ENCODE results near the gene EDDM3A. TPM values are rescaled to one million over a fixed set of nuclear protein-coding genes. Genes with fewer than 3 reads are reported as not detected.

The EDDM3A gene
- total RNA-seq, 4 donors from 2014 or later: not detected

- no peak overlapping the region for H3K27ac ChIP-seq
- no peaks in the 10 kb centered on the region for H3K27me3 ChIP-seq
- H3K36me3 ChIP-seq: no peaks in the 10 kb centered on the region
- TF ChIP-seq POLR2A (IDR thresholded peaks at IDR 0.05) (no peak), EP300 (IDR thresholded peaks at IDR 0.05) (no peak), CTCF (IDR thresholded peaks at IDR 0.05) (no peak)
- H3K4me3 ChIP-seq: no peak overlapping the region
- WGBS, 2 donors: 81 to 89% methylated on average over 3 of the region's 3 CpGs
- no peak for DNase-seq (ENCODE audit: low spot score in 2 of 2)
- no peaks in the 10 kb centered on the region for H3K9me3 ChIP-seq
- no peaks in the 10 kb centered on the region for H3K4me1 ChIP-seq
Measured at GRCh38 chr14:20768593-20768892, 22.9 kb downstream of the EDDM3A start.

GRCh38 chr14:20769421-20769820 is 23.7 kb downstream of the EDDM3A start:
- H3K4me3 ChIP-seq: no peak overlapping the region
- H3K9me3 ChIP-seq: no peaks in the 10 kb centered on the region
- WGBS, 2 donors: 59 to 66% methylated on average over 3 of the region's 3 CpGs
- no peaks in the 10 kb centered on the region for H3K27me3 ChIP-seq
- DNase-seq (ENCODE audit: low spot score in 2 of 2): no peak
- H3K27ac ChIP-seq: no peak overlapping the region
- no peaks in the 10 kb centered on the region for H3K4me1 ChIP-seq
- no peaks in the 10 kb centered on the region for H3K36me3 ChIP-seq
- TF ChIP-seq EP300 (IDR thresholded peaks at IDR 0.05): no peak
- no peak for TF ChIP-seq CTCF (IDR thresholded peaks at IDR 0.05)
- TF ChIP-seq POLR2A (IDR thresholded peaks at IDR 0.05): no peak

- Histone ChIP-seq H3K27me3 (no peaks in the 10 kb centered on the region), H3K4me3 (no peak overlapping the region), H3K9me3 (no peaks in the 10 kb centered on the region), H3K27ac (no peak overlapping the region), H3K4me1 (no peaks in the 10 kb centered on the region), H3K36me3 (no peaks in the 10 kb centered on the region)
- 72 to 74% methylated on average over 3 of the region's 3 CpGs for WGBS, 2 donors
- DNase-seq (ENCODE audit: low spot score in 2 of 2): no peak
- no peak for TF ChIP-seq CTCF (IDR thresholded peaks at IDR 0.05)
- no peak for TF ChIP-seq EP300 (IDR thresholded peaks at IDR 0.05)
- TF ChIP-seq POLR2A (IDR thresholded peaks at IDR 0.05): no peak
Measured at GRCh38 chr14:20772650-20773049, 27.0 kb downstream of the EDDM3A start.

- Histone ChIP-seq H3K36me3 (no peaks in the 10 kb centered on the region), H3K4me1 (no peaks in the 10 kb centered on the region), H3K27ac (no peak overlapping the region), H3K4me3 (no peak overlapping the region), H3K9me3 (no peaks in the 10 kb centered on the region), H3K27me3 (no peaks in the 10 kb centered on the region)
- WGBS, 2 donors: 58 to 69% methylated on average over 5 of the region's 5 CpGs
- TF ChIP-seq POLR2A (IDR thresholded peaks at IDR 0.05): no peak
- TF ChIP-seq EP300 (IDR thresholded peaks at IDR 0.05): no peak
- no peak for TF ChIP-seq CTCF (IDR thresholded peaks at IDR 0.05)
- no peak for DNase-seq (ENCODE audit: low spot score in 2 of 2)
Measured at GRCh38 chr14:20774258-20774824, 28.7 kb downstream of the EDDM3A start.

GRCh38 chr14:20775043-20775442 is 29.4 kb downstream of the EDDM3A start:
- H3K4me3 ChIP-seq: no peak overlapping the region
- WGBS, 2 donors: 52 to 66% methylated on average over 6 of the region's 6 CpGs
- no peaks in the 10 kb centered on the region for H3K4me1 ChIP-seq
- no peaks in the 10 kb centered on the region for H3K9me3 ChIP-seq
- H3K27me3 ChIP-seq: no peaks in the 10 kb centered on the region
- no peak for DNase-seq (ENCODE audit: low spot score in 2 of 2)
- no peaks in the 10 kb centered on the region for H3K36me3 ChIP-seq
- no peak for TF ChIP-seq POLR2A (IDR thresholded peaks at IDR 0.05)
- TF ChIP-seq CTCF (IDR thresholded peaks at IDR 0.05): no peak
- no peak for TF ChIP-seq EP300 (IDR thresholded peaks at IDR 0.05)
- no peak overlapping the region for H3K27ac ChIP-seq

All from tibial nerve (tissue), 4 donors.